ENCODE data around the gene TCF25. TPM values are rescaled to one million over a fixed set of nuclear protein-coding genes. Genes with fewer than 3 reads are reported as not detected.

TCF25 gene
- total RNA-seq, 2 donors from 2014 or later, result 74.2 to 258 TPM

- TF ChIP-seq CTCF (IDR thresholded peaks at IDR 0.05) (no peak), POLR2A (IDR thresholded peaks at IDR 0.05) (no peak)
- Histone ChIP-seq H3K9me3 (no peaks in the 10 kb centered on the region), H3K4me3 (no peak overlapping the region), H3K27me3 (no peaks in the 10 kb centered on the region), H3K27ac (no peak overlapping the region), H3K36me3 (replicated peaks in 1 of 2; ENCODE audit: insufficient read depth in 1 of 2, low read depth in 2 of 2) (no peaks in the 10 kb centered on the region), H3K4me1 (peaks cover 7% of the 10 kb centered on the region)
- intact Hi-C loops (cut with DNase I), result no loop called here
- no peak for ATAC-seq
- DNase-seq, result no peak
- WGBS, 2 donors, result 70 to 71% methylated on average over 8 to 12 of the region's 13 CpGs
Observed at GRCh38 chr16:89844739-89845339, 28.6 kb upstream of the TCF25 start.

GRCh38 chr16:89845417-89845816 lies 28.0 kb upstream of the TCF25 start:
- intact Hi-C loops (cut with DNase I), result no loop called here
- 70 to 86% methylated on average over 13 of the region's 13 CpGs for WGBS, 2 donors
- Histone ChIP-seq H3K9me3 (no peaks in the 10 kb centered on the region), H3K27me3 (no peaks in the 10 kb centered on the region), H3K4me1 (peaks cover 7% of the 10 kb centered on the region), H3K27ac (no peak overlapping the region), H3K36me3 (replicated peaks in 1 of 2; ENCODE audit: insufficient read depth in 1 of 2, low read depth in 2 of 2) (no peaks in the 10 kb centered on the region), H3K4me3 (no peak overlapping the region)
- no peak for ATAC-seq
- TF ChIP-seq POLR2A (IDR thresholded peaks at IDR 0.05) (no peak), CTCF (IDR thresholded peaks at IDR 0.05) (no peak)
- DNase-seq, result no peak

- Histone ChIP-seq H3K36me3 (replicated peaks in 1 of 2; ENCODE audit: insufficient read depth in 1 of 2, low read depth in 2 of 2) (no peaks in the 10 kb centered on the region), H3K4me1 (peaks cover 7% of the 10 kb centered on the region), H3K27me3 (no peaks in the 10 kb centered on the region), H3K4me3 (no peak overlapping the region), H3K9me3 (no peaks in the 10 kb centered on the region), H3K27ac (no peak overlapping the region)
- ATAC-seq (no peak), DNase-seq (no peak)
- no peak for TF ChIP-seq POLR2A (IDR thresholded peaks at IDR 0.05)
- no peak for TF ChIP-seq CTCF (IDR thresholded peaks at IDR 0.05)
- WGBS, 2 donors, result 51 to 58% methylated on average over 19 to 26 of the region's 26 CpGs
- intact Hi-C loops (cut with DNase I), result no loop called here
Observed at GRCh38 chr16:89847051-89847939, 26.1 kb upstream of the TCF25 start.

GRCh38 chr16:89847940-89848297 lies 25.5 kb upstream of the TCF25 start:
- intact Hi-C loops (cut with DNase I), result no loop called here
- ATAC-seq (no peak), DNase-seq (no peak)
- no peak overlapping the region for H3K27ac ChIP-seq
- no peaks in the 10 kb centered on the region for H3K27me3 ChIP-seq
- no peaks in the 10 kb centered on the region for H3K36me3 ChIP-seq (replicated peaks in 1 of 2; ENCODE audit: insufficient read depth in 1 of 2, low read depth in 2 of 2)
- WGBS, 2 donors, result 33 to 51% methylated on average over 4 to 14 of the region's 14 CpGs
- TF ChIP-seq POLR2A (IDR thresholded peaks at IDR 0.05), result no peak
- TF ChIP-seq CTCF (IDR thresholded peaks at IDR 0.05), result no peak
- no peaks in the 10 kb centered on the region for H3K9me3 ChIP-seq
- H3K4me3 ChIP-seq, result no peak overlapping the region
- peaks cover 7% of the 10 kb centered on the region for H3K4me1 ChIP-seq

All from body of pancreas (tissue), 4 donors.